GM12872 (cell line): ENCODE results near the gene CHSY3.

Experiments used
- CTCF ChIP-seq: IDR thresholded peaks from 3 replicates; pipeline ENCODE4 v1.5.1; 2011; ENCODE audit warnings: low read depth, mild to moderate bottlenecking, low read length, moderate library complexity; ENCODE audit not compliant: insufficient read depth

The CHSY3 gene

GRCh38 chr5:129945774-129946270 is 41.6 kb downstream of the CHSY3 start:
- TF ChIP-seq CTCF: no peak

- TF ChIP-seq CTCF: no peak
These were observed 46.8 kb downstream of the CHSY3 start for GRCh38 chr5:129951039-129951438.

- no peak for TF ChIP-seq CTCF
These were observed 54.3 kb downstream of the CHSY3 start for GRCh38 chr5:129958581-129958980.

GRCh38 chr5:129960831-129961230 is 56.6 kb downstream of the CHSY3 start:
- TF ChIP-seq CTCF: no peak

GRCh38 chr5:129962506-129962905 is 58.2 kb downstream of the CHSY3 start:
- TF ChIP-seq CTCF: no peak

- TF ChIP-seq CTCF: no peak
These were observed 59.1 kb downstream of the CHSY3 start for GRCh38 chr5:129963359-129963758.

GRCh38 chr5:129966071-129966470 is 61.8 kb downstream of the CHSY3 start:
- no peak for TF ChIP-seq CTCF

GRCh38 chr5:129971714-129972113 is 67.4 kb downstream of the CHSY3 start:
- no peak for TF ChIP-seq CTCF
